NCI-H187 treated with DMSO at 0.1 percent for 48 hours (cell line): ENCODE data around the gene LZTS3.
"Not testable (repeated sequence)": the region's sequence is repeated elsewhere in the genome, so short reads cannot be mapped to it uniquely, and the experiment has no call there.

Source experiments
- DNase-seq: peaks from one replicate; lab custom pipeline; 2025; lab: John Stamatoyannopoulos, UW

Gene LZTS3

GRCh38 chr20:3167738-3168078, 5.6 kb downstream of the LZTS3 start:
- DNase-seq, result no peak

- DNase-seq, result no peak
Measured at GRCh38 chr20:3166913-3167342, 6.4 kb downstream of the LZTS3 start.

GRCh38 chr20:3166338-3166912, 6.9 kb downstream of the LZTS3 start:
- DNase-seq, result no peak

- peak; percentile 53 for DNase-seq
Measured at GRCh38 chr20:3165473-3166337, 7.6 kb downstream of the LZTS3 start.

GRCh38 chr20:3164763-3165410, 8.5 kb downstream of the LZTS3 start:
- DNase-seq, result no peak

- no peak for DNase-seq
Measured at GRCh38 chr20:3164043-3164762, 9.1 kb downstream of the LZTS3 start.

- DNase-seq, result no peak
Measured at GRCh38 chr20:3163099-3164042, 10.0 kb downstream of the LZTS3 start.

GRCh38 chr20:3162080-3162611, 11.2 kb downstream of the LZTS3 start:
- DNase-seq, result peak; percentile 46

- no peak for DNase-seq
Measured at GRCh38 chr20:3161316-3162079, 11.9 kb downstream of the LZTS3 start.

- no peak for DNase-seq
Measured at GRCh38 chr20:3160418-3160817, 12.9 kb downstream of the LZTS3 start.

- DNase-seq, result no peak
Measured at GRCh38 chr20:3158968-3159431, 14.3 kb downstream of the LZTS3 start.

GRCh38 chr20:3157817-3158216, 15.5 kb downstream of the LZTS3 start:
- DNase-seq, result no peak

GRCh38 chr20:3156811-3157619, 16.3 kb downstream of the LZTS3 start:
- no peak for DNase-seq

- DNase-seq, result not testable (repeated sequence)
Measured at GRCh38 chr20:3152057-3152644, 21.2 kb downstream of the LZTS3 start.

- DNase-seq, result no peak
Measured at GRCh38 chr20:3150908-3151307, 22.4 kb downstream of the LZTS3 start.

- DNase-seq, result no peak
Measured at GRCh38 chr20:3146732-3147341, 26.5 kb downstream of the LZTS3 start.

GRCh38 chr20:3141757-3142156, 31.6 kb downstream of the LZTS3 start:
- no peak for DNase-seq

GRCh38 chr20:3137492-3137891, 35.9 kb downstream of the LZTS3 start:
- DNase-seq, result no peak
